NCI-H460 (cell line): Measurements from ENCODE around the gene SPAG17. TPM values are rescaled to one million over a fixed set of nuclear protein-coding genes. Genes with fewer than 3 reads are reported as not detected.

Source experiments
- DNase-seq: peaks from one replicate; pipeline ENCODE4 v3.0.0-alpha.2; 2016; ENCODE audit warnings: low read depth; ENCODE audit errors: extremely low read depth
- total RNA-seq: library from RNA; depleted of rRNA; stranded (reverse); fragments of >200 nt; shearing (Covaris generic); gene quantifications from 2 replicates; pipeline ENCODE4 v1.2.3, GENCODE V29; 2014

Gene SPAG17
- total RNA-seq, 1 experiment from 2014 or later = not detected

DNA sequence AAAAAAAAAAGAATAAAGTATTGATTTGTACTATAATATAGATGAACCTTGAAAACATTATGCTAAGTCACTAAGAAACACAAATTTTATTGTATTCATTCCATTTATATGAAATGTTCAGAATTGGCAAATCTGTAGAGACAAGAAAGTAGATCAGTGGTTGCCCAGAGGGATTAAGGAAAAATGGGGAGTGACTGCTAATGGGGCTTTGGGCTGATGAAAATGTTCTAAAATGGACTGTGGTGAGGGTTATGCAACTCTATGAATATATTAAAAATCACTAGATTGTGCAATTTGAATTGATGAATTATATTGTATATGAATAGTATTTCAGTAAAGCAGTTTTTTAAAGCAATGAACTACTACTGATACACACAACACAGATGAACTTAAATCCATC is 265.7 kb downstream of the SPAG17 start:
- no peak for DNase-seq

DNA sequence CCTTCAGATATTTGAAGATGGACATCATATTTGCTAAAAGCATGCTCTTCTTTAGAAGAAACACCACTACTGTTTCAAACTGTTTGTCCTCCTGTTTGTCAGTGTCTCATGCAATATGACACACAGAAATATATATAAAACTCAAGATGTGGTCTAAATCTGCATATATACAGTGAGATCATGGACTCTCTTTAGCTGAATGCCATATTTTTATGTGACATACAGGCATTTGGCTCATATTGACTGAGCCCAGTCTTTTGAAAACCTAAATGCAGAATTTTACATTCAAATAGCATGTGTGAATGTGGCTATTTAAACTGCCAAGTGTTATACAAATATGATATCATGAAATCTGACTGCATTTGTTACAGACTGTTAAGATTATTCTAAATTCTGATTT is 274.0 kb downstream of the SPAG17 start:
- no peak for DNase-seq

DNA sequence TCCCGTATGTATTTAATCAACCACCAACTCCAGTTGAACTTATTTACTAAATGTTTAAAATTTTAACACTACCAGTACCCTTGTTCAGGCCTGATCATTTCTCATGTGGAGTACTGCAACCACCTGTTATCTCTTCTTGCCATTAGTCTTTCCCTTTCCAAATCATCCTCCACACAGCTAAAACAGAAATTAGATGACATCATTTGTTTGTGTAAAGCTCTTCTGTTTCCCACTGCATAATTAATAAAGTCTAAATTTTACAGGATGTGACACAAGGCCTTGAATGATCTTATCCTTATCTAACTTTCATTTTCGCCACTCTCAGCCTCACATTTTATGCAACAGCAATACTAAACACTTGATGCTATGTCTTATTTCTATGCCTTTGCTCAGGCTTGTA is 280.0 kb downstream of the SPAG17 start:
- DNase-seq = no peak

DNA sequence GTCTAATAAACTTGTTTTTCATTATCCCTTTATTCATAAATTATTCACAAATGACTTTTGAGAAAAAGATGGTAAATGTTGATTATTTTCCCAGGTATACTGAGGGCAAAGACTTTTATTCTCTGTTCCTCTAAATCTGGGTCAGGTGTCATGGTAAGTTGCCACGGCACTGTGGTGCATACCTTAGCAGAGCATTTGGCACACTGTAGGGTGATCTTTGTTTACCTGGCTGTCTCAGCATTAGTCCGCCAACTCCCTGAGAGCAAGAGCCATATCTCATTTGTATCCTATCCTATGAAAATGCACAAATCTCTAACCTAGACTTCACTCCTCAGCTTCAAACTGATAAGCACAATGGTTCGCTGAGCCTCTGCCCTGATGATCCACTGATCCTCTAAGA is 280.5 kb downstream of the SPAG17 start:
- DNase-seq = no peak
